ENCODE measurements around the gene WWC2.

WWC2 gene

DNA sequence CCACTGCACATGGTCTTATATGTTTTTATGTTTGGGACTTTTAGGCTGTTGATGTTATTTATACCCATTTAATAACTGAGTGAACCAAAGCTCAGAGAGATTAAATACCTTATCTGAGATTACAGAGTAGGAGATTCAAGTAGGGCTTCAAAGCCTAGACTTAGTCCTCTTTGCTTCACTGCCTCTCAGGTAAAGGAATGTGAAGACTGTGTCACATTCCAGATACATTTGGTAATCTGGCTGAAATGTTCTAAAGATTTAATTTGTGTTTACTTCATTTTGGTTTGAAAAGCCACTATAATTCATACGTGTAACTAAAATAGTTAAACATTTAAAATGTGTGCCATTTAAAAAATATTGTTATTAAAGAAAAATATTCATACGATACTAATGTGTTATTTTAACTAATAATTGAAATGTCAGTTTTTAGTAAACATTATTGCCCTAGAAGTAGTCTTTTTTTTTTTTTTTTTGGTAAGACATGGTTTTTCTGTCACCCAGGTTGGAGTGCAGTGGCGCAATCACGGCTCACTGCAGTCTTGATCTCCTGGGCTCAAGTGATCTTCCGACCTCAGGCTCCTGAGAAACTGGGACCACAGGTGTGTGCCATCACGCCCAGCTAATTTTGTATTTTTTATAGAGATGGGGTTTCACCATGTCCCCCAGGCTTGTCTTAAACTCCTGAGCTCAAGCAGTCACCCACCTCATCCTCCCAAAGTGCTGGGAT lies 54.3 kb downstream of the WWC2 start:
- no peaks in the 10 kb centered on the region for H4K20me1 ChIP-seq (ENCODE audit: control insufficient read depth, insufficient read depth, low read depth, low read length)
- no peaks in the 10 kb centered on the region for H3K36me3 ChIP-seq (ENCODE audit: control insufficient read depth, low read length)
- H3F3A ChIP-seq (ENCODE audit: control insufficient read depth, insufficient read depth): no peaks in the 10 kb centered on the region
- H3K9me2 ChIP-seq (replicated peaks; ENCODE audit: control insufficient read depth, low read length): no peaks in the 10 kb centered on the region
- H3K79me2 ChIP-seq (ENCODE audit: control insufficient read depth, low read length): no peaks in the 10 kb centered on the region
- no peak for TF ChIP-seq EZH2phosphoT487 (IDR thresholded peaks at IDR 0.05; ENCODE audit: borderline replicate concordance, low read length)
- TF ChIP-seq, protein P1, sequence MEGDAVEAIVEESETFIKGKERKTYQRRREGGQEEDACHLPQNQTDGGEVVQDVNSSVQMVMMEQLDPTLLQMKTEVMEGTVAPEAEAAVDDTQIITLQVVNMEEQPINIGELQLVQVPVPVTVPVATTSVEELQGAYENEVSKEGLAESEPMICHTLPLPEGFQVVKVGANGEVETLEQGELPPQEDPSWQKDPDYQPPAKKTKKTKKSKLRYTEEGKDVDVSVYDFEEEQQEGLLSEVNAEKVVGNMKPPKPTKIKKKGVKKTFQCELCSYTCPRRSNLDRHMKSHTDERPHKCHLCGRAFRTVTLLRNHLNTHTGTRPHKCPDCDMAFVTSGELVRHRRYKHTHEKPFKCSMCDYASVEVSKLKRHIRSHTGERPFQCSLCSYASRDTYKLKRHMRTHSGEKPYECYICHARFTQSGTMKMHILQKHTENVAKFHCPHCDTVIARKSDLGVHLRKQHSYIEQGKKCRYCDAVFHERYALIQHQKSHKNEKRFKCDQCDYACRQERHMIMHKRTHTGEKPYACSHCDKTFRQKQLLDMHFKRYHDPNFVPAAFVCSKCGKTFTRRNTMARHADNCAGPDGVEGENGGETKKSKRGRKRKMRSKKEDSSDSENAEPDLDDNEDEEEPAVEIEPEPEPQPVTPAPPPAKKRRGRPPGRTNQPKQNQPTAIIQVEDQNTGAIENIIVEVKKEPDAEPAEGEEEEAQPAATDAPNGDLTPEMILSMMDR (IDR thresholded peaks at IDR 0.05; ENCODE audit: low read depth, low read length, poor library complexity, severe bottlenecking): no peak
- no peak overlapping the region for H3K4me2 ChIP-seq (ENCODE audit: low read length)
- no peaks in the 10 kb centered on the region for H3K9me3 ChIP-seq (ENCODE audit: control insufficient read depth, insufficient read depth, low read length)
- no peak overlapping the region for H3K27ac ChIP-seq (ENCODE audit: low read depth, low read length)
- H3K27me3 ChIP-seq (ENCODE audit: control insufficient read depth, low read length): no peaks in the 10 kb centered on the region
- H3K4me1 ChIP-seq (ENCODE audit: control insufficient read depth, low read length): no peaks in the 10 kb centered on the region
- no peak overlapping the region for H3K4me3 ChIP-seq (ENCODE audit: low read length)

DNA sequence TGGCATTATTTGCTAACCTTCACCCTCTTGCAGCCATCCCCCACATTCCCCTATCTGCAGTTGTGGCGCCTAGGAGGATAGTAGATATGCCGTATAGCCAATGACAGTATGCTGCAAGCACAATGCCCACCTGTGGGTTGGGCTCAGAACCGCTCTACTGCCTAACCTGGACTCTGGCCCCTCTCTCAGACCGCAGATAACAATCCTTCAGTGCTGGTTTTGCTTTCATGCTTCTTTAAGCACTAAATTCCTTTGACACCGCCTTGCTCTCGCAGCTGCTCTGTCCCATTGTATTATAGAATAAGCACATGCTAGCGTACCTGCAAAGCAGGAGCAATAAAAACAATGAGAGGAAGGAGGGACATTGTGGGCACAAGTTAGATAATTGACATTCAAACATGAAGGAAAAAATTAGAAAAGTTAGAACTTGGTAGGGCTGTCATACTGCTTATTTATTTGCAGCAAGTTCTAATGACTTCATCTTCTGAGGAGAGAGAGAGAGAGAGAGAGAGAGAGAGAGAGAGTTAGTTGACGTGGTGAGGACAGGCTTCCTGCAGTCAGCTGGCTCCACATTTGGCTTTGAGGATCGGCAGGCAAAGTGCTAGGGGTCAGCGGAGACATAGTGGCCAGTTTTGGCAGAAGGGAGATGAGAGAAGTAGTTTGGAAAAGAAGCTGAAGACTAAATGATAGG lies 55.8 kb downstream of the WWC2 start:
- H3K79me2 ChIP-seq (ENCODE audit: control insufficient read depth, low read length): no peaks in the 10 kb centered on the region
- no peaks in the 10 kb centered on the region for H3K4me1 ChIP-seq (ENCODE audit: control insufficient read depth, low read length)
- no peaks in the 10 kb centered on the region for H3K27me3 ChIP-seq (ENCODE audit: control insufficient read depth, low read length)
- no peak for TF ChIP-seq EZH2phosphoT487 (IDR thresholded peaks at IDR 0.05; ENCODE audit: borderline replicate concordance, low read length)
- TF ChIP-seq, protein P1 (IDR thresholded peaks at IDR 0.05; ENCODE audit: low read depth, low read length, poor library complexity, severe bottlenecking): no peak
- no peaks in the 10 kb centered on the region for H3F3A ChIP-seq (ENCODE audit: control insufficient read depth, insufficient read depth)
- H3K9me2 ChIP-seq (replicated peaks; ENCODE audit: control insufficient read depth, low read length): no peaks in the 10 kb centered on the region
- no peaks in the 10 kb centered on the region for H3K36me3 ChIP-seq (ENCODE audit: control insufficient read depth, low read length)
- H4K20me1 ChIP-seq (ENCODE audit: control insufficient read depth, insufficient read depth, low read depth, low read length): no peaks in the 10 kb centered on the region
- H3K27ac ChIP-seq (ENCODE audit: low read depth, low read length): no peak overlapping the region
- no peak overlapping the region for H3K4me2 ChIP-seq (ENCODE audit: low read length)
- no peaks in the 10 kb centered on the region for H3K9me3 ChIP-seq (ENCODE audit: control insufficient read depth, insufficient read depth, low read length)
- no peak overlapping the region for H3K4me3 ChIP-seq (ENCODE audit: low read length)

DNA sequence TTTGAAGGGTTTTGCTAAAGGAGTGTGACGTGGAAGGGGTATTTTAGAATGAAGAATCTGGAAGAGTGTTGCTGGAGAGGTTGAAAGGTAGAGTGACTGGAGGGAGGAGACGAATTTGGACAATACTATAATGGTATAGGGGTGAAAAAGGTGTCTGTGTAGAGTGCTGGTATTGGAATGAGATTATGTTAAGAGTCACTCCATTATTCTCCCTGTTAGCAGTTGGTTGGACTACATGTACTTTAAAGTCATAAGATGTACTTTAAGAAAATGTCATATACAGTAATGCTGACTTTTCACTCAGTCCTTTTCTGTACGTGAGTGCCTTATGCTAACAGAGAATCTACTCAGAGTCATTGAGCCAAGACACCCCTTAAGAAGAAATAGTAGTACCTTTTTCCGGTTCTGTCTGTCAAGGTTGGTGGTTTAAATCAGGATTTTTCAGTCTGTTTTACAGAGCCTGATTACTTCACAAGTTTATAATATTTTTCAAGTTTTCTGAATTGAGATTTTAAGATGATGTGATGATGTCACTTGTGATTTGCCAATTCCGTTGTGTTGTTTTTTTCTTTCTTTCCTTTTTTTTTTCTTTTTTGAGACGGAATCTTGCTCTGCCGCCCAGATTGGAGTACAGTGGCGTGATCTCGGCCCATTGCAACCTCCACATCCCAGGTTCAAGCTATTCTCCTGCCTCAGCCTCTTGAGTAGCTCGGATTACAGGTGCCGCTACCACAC lies 56.6 kb downstream of the WWC2 start:
- Histone ChIP-seq H3F3A (ENCODE audit: control insufficient read depth, insufficient read depth) (no peaks in the 10 kb centered on the region), H3K4me2 (ENCODE audit: low read length) (no peak overlapping the region), H4K20me1 (ENCODE audit: control insufficient read depth, insufficient read depth, low read depth, low read length) (no peaks in the 10 kb centered on the region), H3K36me3 (ENCODE audit: control insufficient read depth, low read length) (no peaks in the 10 kb centered on the region), H3K9me3 (ENCODE audit: control insufficient read depth, insufficient read depth, low read length) (no peaks in the 10 kb centered on the region), H3K9me2 (replicated peaks; ENCODE audit: control insufficient read depth, low read length) (no peaks in the 10 kb centered on the region), H3K79me2 (ENCODE audit: control insufficient read depth, low read length) (no peaks in the 10 kb centered on the region), H3K4me1 (ENCODE audit: control insufficient read depth, low read length) (no peaks in the 10 kb centered on the region), H3K27me3 (ENCODE audit: control insufficient read depth, low read length) (no peaks in the 10 kb centered on the region), H3K4me3 (ENCODE audit: low read length) (no peak overlapping the region), H3K27ac (ENCODE audit: low read depth, low read length) (no peak overlapping the region)
- no peak for TF ChIP-seq EZH2phosphoT487 (IDR thresholded peaks at IDR 0.05; ENCODE audit: borderline replicate concordance, low read length)
- TF ChIP-seq, protein P1 (IDR thresholded peaks at IDR 0.05; ENCODE audit: low read depth, low read length, poor library complexity, severe bottlenecking): no peak

All from DOHH2 (cell line).